ENCODE results near the gene TMEM60. TPM values are rescaled to one million over a fixed set of nuclear protein-coding genes. Genes with fewer than 3 reads are reported as not detected.

The TMEM60 gene
- total and polyA plus RNA-seq, 2 donors (not counting 1 experiment from before 2014, with no cell fraction given), result 5.0 to 20.4 TPM

Other genes starting within 250 kb of the TMEM60 start
- 47.0 and 55.0 TPM in 2 replicates for gene RSBN1L, start 102.0 kb downstream of the TMEM60 start, total RNA-seq
- 15.1 and 17.0 TPM in 2 replicates for gene RSBN1L, start 102.0 kb downstream of the TMEM60 start, polyA plus RNA-seq
- 44.8 and 49.6 TPM in 2 replicates for gene PHTF2, start 339 bp upstream of the TMEM60 start, total RNA-seq
- 34.5 and 35.3 TPM in 2 replicates for gene PHTF2, start 339 bp upstream of the TMEM60 start, polyA plus RNA-seq

Measured in B cell (primary cell).